GM12873 (cell line): ENCODE data around the gene TMEM131L.
A peak's percentile ranks its signal among the peaks of the same experiment; 100 is the strongest.

ENCODE experiments used
- TF ChIP-seq, protein P1 (sequence below): IDR thresholded peaks from 2 replicates; pipeline ENCODE4 v1.5.1; 2012; ENCODE audit warnings: low read depth, mild to moderate bottlenecking, moderate library complexity, low read length, control low read depth; ENCODE audit not compliant: insufficient read depth; ENCODE audit errors: missing control alignments

Gene TMEM131L

DNA sequence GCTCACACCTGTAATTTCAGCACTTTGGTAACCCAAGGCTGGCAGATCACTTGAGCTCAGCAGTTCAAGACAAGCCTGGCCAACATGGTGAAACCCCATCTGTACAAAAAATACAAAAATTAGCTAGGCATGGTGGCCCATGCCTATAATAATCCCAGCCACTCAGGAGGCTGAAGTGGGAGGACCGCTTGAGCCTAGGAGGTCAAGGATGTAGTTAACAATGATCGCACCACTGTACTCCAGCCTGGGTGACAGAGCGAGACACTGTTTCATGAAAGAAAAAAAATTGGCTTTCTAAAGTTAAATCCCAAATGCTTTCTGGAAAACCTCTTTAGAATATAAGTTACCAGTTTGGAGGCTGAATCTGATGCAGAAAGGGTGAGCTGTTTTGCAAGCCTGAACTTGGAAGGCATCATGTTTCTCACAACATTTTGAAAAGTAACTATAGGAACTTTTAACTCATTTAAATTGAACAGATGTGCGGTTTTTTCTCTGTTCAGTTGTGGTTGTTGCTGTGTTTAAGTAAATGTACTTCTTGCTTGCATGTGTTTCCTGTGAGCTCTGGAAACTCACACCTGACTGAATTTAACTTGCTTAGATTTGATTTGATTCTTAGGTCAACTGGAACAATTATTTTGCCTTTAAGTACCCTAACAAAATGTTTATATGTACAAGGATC, 39.8 kb upstream of the TMEM131L start:
- TF ChIP-seq, protein P1, sequence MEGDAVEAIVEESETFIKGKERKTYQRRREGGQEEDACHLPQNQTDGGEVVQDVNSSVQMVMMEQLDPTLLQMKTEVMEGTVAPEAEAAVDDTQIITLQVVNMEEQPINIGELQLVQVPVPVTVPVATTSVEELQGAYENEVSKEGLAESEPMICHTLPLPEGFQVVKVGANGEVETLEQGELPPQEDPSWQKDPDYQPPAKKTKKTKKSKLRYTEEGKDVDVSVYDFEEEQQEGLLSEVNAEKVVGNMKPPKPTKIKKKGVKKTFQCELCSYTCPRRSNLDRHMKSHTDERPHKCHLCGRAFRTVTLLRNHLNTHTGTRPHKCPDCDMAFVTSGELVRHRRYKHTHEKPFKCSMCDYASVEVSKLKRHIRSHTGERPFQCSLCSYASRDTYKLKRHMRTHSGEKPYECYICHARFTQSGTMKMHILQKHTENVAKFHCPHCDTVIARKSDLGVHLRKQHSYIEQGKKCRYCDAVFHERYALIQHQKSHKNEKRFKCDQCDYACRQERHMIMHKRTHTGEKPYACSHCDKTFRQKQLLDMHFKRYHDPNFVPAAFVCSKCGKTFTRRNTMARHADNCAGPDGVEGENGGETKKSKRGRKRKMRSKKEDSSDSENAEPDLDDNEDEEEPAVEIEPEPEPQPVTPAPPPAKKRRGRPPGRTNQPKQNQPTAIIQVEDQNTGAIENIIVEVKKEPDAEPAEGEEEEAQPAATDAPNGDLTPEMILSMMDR, result no peak

DNA sequence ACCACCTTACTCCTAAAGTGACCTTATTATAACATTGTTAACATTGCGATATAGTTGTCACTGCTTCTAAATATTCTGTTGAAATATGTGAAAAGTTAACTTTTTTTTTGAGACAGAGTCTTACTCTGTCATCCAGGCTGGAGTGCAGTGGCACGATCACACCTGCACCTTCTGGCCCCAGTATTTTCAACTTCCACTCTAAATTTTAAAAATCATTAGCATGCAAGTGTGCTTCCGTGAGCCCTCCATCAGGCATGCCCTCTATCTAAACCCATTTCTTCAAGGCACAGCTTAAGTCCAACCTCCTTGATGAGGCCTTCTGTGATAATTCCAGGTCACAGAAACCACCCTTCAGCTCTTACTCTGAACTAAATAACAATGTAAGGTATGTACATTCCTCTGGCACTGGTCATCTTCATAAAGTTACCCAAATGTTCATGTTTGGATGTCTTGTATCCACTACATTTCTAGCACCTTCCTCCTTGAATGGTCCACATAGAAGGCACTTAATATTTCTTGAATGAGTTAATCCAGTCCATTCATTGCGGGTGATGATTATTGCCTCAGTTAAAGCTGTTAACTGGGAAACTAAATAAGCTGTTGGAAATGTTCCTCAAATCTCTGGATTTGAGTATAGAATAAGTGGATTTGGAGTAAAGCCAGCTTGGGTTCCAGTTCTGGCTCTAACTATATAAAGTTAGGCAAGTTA, 38.6 kb upstream of the TMEM131L start:
- TF ChIP-seq, protein P1, result no peak

DNA sequence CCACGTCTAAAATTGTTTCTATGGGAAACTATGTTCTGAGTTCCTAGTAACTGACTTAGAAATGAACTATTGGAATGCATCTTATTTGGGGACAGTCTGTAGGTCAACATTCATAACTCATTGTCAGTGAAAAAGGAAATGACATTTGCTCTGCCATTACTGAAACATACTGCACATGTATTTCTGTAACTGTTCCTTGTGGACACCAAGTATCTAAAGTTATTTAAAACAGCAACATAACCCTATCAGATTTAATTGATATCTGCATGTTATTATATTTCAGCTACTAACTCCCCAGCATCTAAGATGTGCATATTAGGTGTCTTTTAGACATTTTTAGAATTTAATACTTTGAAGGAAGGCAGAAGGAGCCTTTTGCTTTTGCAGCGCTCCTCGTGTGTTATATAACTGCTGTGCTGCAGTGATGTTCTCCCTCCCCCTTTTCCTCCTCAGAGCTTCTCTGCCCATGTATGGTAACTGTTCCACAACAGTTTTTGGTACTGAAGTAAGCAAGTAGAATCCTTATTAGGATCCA, 37.2 kb upstream of the TMEM131L start:
- TF ChIP-seq, protein P1, result no peak

DNA sequence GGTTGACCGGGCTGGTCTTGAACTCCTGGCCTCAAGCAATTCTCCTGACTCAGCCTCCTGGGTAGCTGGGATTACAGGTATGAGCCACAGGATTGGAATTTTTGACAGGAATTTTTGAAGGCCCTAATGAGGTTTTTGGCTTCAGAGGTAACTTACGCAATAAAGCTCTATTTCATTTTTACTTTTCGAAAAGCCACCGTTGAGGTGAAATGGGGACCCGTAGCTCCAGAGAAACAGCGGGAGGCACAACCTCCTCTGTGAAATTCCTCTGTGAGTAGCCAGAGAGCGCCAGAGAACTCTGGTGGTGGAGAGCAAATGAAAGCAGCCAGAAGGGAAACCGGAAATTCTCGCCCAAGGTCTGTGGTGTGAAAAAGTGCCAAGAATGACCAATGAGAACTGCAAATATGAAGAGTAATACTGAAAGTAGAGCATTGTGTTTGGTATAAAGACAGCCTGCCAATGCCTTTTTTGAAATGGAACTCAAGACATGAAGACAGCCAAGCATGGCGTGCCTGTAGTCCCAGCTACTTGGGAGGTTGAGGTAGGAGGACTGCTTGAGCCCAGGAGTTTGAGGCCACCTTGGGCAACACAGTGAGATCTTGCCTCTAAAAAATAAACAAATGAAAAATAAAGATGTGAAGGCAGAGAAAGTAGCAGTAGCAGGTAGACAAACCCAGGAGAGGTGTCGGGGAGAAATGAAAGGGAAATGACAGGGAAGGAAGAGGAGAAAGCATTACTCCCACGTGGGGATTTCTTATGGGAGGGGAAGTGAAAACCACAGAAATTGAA, 33.0 kb upstream of the TMEM131L start:
- TF ChIP-seq, protein P1, result peak; percentile 83

DNA sequence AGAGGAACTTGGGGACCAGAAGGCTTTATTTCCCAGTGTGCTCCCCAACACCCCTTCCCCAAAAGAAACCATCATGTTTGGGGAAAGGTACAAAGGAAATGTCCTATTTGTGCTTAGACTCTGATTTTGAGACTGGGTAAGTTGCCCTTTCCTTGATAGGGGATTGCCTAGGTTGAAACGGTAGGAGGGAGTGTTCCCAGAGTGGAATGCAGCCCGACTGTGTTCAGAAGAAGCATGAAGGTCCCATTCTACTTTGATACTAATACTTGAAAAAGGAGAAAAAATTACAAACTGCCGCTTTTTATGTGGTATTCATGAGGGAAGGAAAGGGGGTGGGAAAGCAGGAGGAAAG, 32.4 kb upstream of the TMEM131L start:
- TF ChIP-seq, protein P1, result no peak

DNA sequence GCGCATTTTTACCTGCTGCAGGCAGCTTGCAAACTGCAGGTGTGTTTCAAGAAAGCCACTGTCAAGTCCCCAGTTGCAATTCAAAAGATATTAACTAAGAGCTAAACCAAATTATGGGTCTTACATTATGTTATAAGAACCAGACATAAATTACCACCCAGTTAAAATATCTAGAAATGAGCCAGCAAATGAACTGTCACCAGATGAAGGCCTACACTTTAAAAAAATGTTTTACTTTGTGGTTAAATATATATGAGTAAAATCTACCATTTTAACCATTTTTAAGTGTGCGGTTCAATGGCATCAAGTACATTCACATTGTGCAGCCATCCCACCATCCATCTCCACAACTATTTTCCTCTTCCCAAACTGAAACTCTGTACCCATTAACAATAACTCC, 32.0 kb upstream of the TMEM131L start:
- TF ChIP-seq, protein P1, result no peak
